Ovary (tissue), 3 donors: Measurements from ENCODE around the gene ADAMTS17.

ENCODE experiments used
- EP300 ChIP-seq: sonication (generic); formaldehyde crosslinking; IDR thresholded peaks from one replicate; pipeline ENCODE4 v1.6.1; 2017; ENCODE audit warnings: antibody characterized with exemption
- POLR2A ChIP-seq: fragments of 450-650 bp; IDR thresholded peaks from one replicate; pipeline ENCODE4 v1.6.1; 2017; ENCODE audit warnings: antibody characterized with exemption, mild to moderate bottlenecking, moderate library complexity
- TF ChIP-seq, protein P1 (sequence below), 3 donors: fragments of 450-650 bp in 2 of 3; fragments of 200-600 bp in 1 of 3; IDR thresholded peaks; one replicate each; pipeline versions ENCODE4 v1.5.1 to v1.8.0; 2016 to 2022; ENCODE audit warnings: antibody characterized with exemption in 3 of 3, mild to moderate bottlenecking in 1 of 3
- donor health status: DM: no; HTN: no; CAD: no.

GRCh38 chr15:100218434-100218833, 123.3 kb downstream of the ADAMTS17 start:
- TF ChIP-seq, protein P1, sequence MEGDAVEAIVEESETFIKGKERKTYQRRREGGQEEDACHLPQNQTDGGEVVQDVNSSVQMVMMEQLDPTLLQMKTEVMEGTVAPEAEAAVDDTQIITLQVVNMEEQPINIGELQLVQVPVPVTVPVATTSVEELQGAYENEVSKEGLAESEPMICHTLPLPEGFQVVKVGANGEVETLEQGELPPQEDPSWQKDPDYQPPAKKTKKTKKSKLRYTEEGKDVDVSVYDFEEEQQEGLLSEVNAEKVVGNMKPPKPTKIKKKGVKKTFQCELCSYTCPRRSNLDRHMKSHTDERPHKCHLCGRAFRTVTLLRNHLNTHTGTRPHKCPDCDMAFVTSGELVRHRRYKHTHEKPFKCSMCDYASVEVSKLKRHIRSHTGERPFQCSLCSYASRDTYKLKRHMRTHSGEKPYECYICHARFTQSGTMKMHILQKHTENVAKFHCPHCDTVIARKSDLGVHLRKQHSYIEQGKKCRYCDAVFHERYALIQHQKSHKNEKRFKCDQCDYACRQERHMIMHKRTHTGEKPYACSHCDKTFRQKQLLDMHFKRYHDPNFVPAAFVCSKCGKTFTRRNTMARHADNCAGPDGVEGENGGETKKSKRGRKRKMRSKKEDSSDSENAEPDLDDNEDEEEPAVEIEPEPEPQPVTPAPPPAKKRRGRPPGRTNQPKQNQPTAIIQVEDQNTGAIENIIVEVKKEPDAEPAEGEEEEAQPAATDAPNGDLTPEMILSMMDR (IDR thresholded peaks at IDR 0.05) = no peak
- TF ChIP-seq POLR2A (no peak), EP300 (no peak)
